H7 (cell line): ENCODE data around the gene RET. TPM values are rescaled to one million over a fixed set of nuclear protein-coding genes. Genes with fewer than 3 reads are reported as not detected.
A peak's percentile ranks its signal among the peaks of the same experiment; 100 is the strongest.

Experiments used
- DNase-seq: peaks from one replicate; pipeline ENCODE4 v3.0.0; 2012
- H3K27me3 ChIP-seq: 2 replicates; pipeline ENCODE4 v1.6.0; 2011; ENCODE audit warnings: mild to moderate bottlenecking, low read length; ENCODE audit not compliant: control insufficient read depth, insufficient read depth
- H3K36me3 ChIP-seq: replicated peaks from 2 replicates; pipeline ENCODE4 v1.5.1; 2011; ENCODE audit warnings: low read length; ENCODE audit not compliant: control insufficient read depth, insufficient read depth
- H3K4me3 ChIP-seq: 2 replicates; pipeline ENCODE4 v1.5.1; 2011; ENCODE audit warnings: low read depth, mild to moderate bottlenecking, control low read depth, low read length, moderate library complexity; ENCODE audit not compliant: insufficient read depth
- total RNA-seq: library from RNA; depleted of rRNA; stranded (reverse); fragments of >200 nt; shearing (Covaris generic); gene quantifications from 2 replicates; pipeline ENCODE4 v1.2.3, GENCODE V29; 2014; rRNA removed

The RET gene
- total RNA-seq: 9.7 and 16.0 TPM in 2 replicates

GRCh38 chr10:43076876-43077420 is at the start of gene RET:
Gene RET, plus strand, starts transcription at chr10:43077069. Its CDS starts 190 bp downstream, at chr10:43077259.
- no peaks in the 10 kb centered on the region for H3K36me3 ChIP-seq
- peak; percentile 99 for DNase-seq
- peak within 1 kb of the TSS; percentile 66 for H3K4me3 ChIP-seq
- peaks cover 38% of the 10 kb centered on the region for H3K27me3 ChIP-seq

DNA sequence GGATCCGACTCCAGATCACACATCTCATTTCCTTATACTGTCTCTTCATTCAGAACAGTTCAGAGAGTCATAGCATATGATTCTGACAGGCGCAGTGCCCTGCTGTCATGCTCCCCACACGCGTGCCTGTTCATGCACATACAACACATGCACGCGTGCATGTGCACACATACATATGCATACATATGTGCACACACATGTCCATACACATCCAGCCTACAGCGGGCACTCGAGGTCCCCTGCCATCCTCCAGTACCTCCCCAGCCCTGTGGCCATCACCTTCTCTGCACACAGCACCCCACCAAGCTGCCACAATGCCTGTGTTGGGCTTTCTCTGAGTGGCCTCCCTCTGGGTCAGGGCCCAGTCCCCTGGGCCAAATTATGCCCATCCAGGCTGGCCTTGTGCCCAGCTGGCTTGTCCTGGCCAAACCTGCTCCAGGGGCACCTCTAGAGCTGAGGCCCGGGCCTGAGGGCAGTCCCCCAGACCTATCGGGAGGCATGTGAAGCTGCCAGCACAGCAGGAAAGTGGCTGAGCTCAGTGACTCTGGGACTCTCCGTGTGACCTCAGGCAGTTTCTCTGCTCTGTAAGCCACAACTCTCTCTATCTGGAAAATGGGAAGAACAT is 49.4 kb upstream of the RET start:
- peaks cover 10% of the 10 kb centered on the region; the same call in 1 of the 2 replicates for H3K27me3 ChIP-seq
- no peak overlapping the region for H3K4me3 ChIP-seq
- DNase-seq: peak; percentile 44
- H3K36me3 ChIP-seq: no peaks in the 10 kb centered on the region

GRCh38 chr10:43028143-43028542 is 48.7 kb upstream of the RET start:
- no peak overlapping the region for H3K4me3 ChIP-seq
- no peaks in the 10 kb centered on the region for H3K36me3 ChIP-seq
- DNase-seq: no peak
- H3K27me3 ChIP-seq: peaks cover 10% of the 10 kb centered on the region; the same call in 1 of the 2 replicates

DNA sequence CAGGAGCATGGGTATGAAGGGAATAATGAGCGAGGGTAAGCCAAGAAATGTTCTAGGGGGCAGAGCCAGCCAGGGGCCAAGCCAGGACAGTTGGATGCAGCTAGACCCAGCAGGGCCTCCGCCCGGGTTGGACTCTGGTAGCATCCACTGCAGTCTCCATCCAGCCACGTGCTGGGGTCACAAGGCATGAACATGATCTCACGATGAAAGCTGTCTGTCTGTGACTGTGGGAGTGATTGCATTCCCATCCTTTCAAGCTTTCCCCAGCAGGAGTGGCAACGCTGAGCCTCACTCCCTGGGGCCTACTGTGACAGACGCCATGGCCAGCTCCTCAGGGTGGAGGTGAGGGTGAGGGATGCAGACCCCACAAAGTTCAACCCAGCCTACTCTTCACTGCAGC is 47.8 kb upstream of the RET start:
- Histone ChIP-seq H3K4me3 (no peak overlapping the region), H3K36me3 (no peaks in the 10 kb centered on the region), H3K27me3 (peaks cover 10% of the 10 kb centered on the region; the same call in 1 of the 2 replicates)
- no peak for DNase-seq

- peaks cover 2% of the 10 kb centered on the region; the same call in 1 of the 2 replicates for H3K27me3 ChIP-seq
- no peak overlapping the region for H3K4me3 ChIP-seq
- no peaks in the 10 kb centered on the region for H3K36me3 ChIP-seq
- DNase-seq: no peak
Measured at GRCh38 chr10:43032613-43033012, 44.3 kb upstream of the RET start.

- Histone ChIP-seq H3K4me3 (no peak overlapping the region), H3K36me3 (no peaks in the 10 kb centered on the region), H3K27me3 (no peaks in the 10 kb centered on the region)
- peak; percentile 12 for DNase-seq
Measured at GRCh38 chr10:43035800-43036199, 41.1 kb upstream of the RET start.

- Histone ChIP-seq H3K27me3 (no peaks in the 10 kb centered on the region), H3K4me3 (no peak overlapping the region), H3K36me3 (no peaks in the 10 kb centered on the region)
- peak; percentile 25 for DNase-seq
Measured at GRCh38 chr10:43036481-43037428, 40.1 kb upstream of the RET start.

DNA sequence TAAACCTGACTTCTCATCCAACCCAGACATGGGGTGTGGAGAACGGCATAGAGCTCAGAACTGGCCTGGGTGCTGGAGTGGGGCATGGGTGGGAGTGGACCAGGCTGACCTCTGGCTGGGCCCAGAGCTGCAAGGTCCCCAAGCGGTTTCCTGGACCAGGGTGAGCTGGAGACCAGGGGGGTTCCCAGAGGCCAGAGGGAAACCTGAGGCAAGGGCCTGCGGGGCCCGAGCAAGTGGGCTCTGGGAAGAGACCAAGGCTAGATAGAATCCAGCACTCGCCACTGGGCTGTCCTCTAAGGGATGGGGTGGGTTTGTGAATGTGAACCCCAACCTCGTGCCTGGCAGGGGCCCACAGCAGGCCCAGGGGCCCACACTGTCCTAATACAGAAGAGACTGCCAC is 39.4 kb upstream of the RET start:
- no peaks in the 10 kb centered on the region for H3K36me3 ChIP-seq
- H3K27me3 ChIP-seq: no peaks in the 10 kb centered on the region
- peak; percentile 28 for DNase-seq
- no peak overlapping the region for H3K4me3 ChIP-seq

DNA sequence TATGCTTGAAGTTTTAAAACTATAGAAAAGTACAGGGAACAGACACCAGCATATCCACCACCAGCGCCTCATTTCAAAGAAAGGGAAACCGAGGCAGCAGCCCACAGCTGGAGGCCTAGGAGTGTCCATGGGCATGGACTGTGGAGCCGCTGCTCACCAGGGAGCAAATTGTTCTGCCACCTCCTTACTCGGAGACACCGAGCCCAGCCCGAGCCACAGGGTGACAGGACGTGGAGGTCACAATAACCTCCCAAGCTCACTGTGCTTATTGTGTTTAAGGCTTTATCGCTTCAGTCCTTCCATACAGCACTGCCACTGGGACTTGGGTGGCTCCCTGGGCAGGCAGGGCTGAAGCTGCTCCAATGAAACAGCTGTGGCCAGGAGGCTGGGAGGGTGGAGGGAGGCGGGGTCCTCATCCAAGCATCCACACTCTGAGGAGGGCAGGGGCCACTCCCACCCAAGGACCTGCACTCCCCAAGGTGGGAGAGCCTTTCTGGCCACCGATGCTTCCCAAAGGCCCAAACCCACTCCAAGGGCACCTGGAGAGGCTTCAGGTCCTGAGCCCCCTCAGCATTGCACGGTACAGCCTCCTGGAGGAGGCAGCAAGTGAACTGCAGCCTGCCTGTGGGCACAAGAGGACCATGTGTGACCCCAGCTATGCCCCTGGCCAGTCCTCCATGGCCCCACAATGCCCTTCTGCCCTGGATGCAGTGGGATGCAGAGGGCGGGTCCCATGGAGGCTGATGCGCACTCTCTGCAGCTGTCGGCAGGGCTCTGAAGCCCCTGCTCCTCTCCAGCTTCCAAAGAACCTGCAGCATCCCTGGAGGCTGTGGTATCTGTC is 38.7 kb upstream of the RET start:
- no peak overlapping the region for H3K4me3 ChIP-seq
- H3K36me3 ChIP-seq: no peaks in the 10 kb centered on the region
- no peaks in the 10 kb centered on the region for H3K27me3 ChIP-seq
- DNase-seq: peak; percentile 39

- DNase-seq: peak; percentile 42
- no peaks in the 10 kb centered on the region for H3K36me3 ChIP-seq
- no peaks in the 10 kb centered on the region for H3K27me3 ChIP-seq
- H3K4me3 ChIP-seq: no peak overlapping the region
Measured at GRCh38 chr10:43038783-43039623, 37.9 kb upstream of the RET start.

- Histone ChIP-seq H3K27me3 (no peaks in the 10 kb centered on the region), H3K36me3 (no peaks in the 10 kb centered on the region), H3K4me3 (no peak overlapping the region)
- peak; percentile 44 for DNase-seq
Measured at GRCh38 chr10:43039624-43040481, 37.0 kb upstream of the RET start.

GRCh38 chr10:43040482-43041256 is 36.2 kb upstream of the RET start:
- no peaks in the 10 kb centered on the region for H3K36me3 ChIP-seq
- H3K4me3 ChIP-seq: no peak overlapping the region
- DNase-seq: no peak
- no peaks in the 10 kb centered on the region for H3K27me3 ChIP-seq
